Measurements from ENCODE around the gene STEAP1B.

The STEAP1B gene

GRCh38 chr7:22427104-22427503, 72.9 kb downstream of the STEAP1B start:
- no peak for DNase-seq

GRCh38 chr7:22426463-22427094, 73.4 kb downstream of the STEAP1B start:
- no peak for DNase-seq

- no peak for DNase-seq
Observed at GRCh38 chr7:22425361-22425760, 74.6 kb downstream of the STEAP1B start.

- no peak for DNase-seq
Observed at GRCh38 chr7:22422831-22423615, 77.0 kb downstream of the STEAP1B start.

GRCh38 chr7:22420973-22421635, 78.9 kb downstream of the STEAP1B start:
- no peak for DNase-seq

- DNase-seq = no peak
Observed at GRCh38 chr7:22420008-22420407, 80.0 kb downstream of the STEAP1B start.

GRCh38 chr7:22419488-22419887, 80.5 kb downstream of the STEAP1B start:
- no peak for DNase-seq

GRCh38 chr7:22418251-22419046, 81.5 kb downstream of the STEAP1B start:
- DNase-seq = no peak

GRCh38 chr7:22417841-22418240, 82.1 kb downstream of the STEAP1B start:
- DNase-seq = no peak

GRCh38 chr7:22417349-22417748, 82.6 kb downstream of the STEAP1B start:
- DNase-seq = no peak

GRCh38 chr7:22414424-22414823, 85.6 kb downstream of the STEAP1B start:
- DNase-seq = no peak

- DNase-seq = no peak
Observed at GRCh38 chr7:22413211-22413610, 86.8 kb downstream of the STEAP1B start.

GRCh38 chr7:22411977-22412693, 87.9 kb downstream of the STEAP1B start:
- no peak for DNase-seq

GRCh38 chr7:22406715-22407114, 93.3 kb downstream of the STEAP1B start:
- DNase-seq = no peak

GRCh38 chr7:22404421-22405023, 95.5 kb downstream of the STEAP1B start:
- DNase-seq = no peak

- no peak for DNase-seq
Observed at GRCh38 chr7:22403344-22403743, 96.6 kb downstream of the STEAP1B start.

- DNase-seq = no peak
Observed at GRCh38 chr7:22402250-22402649, 97.7 kb downstream of the STEAP1B start.

GRCh38 chr7:22400936-22401553, 98.9 kb downstream of the STEAP1B start:
- DNase-seq = no peak

- no peak for DNase-seq
Observed at GRCh38 chr7:22400150-22400814, 99.7 kb downstream of the STEAP1B start.

GRCh38 chr7:22399546-22399945, 100.4 kb downstream of the STEAP1B start:
- DNase-seq = no peak

GRCh38 chr7:22399091-22399490, 100.9 kb downstream of the STEAP1B start:
- DNase-seq = no peak
